B cell (primary cell): ENCODE data around the gene ARG1.

ENCODE experiments used
- CTCF ChIP-seq: fragments of 200-600 bp; IDR thresholded peaks from one replicate; pipeline ENCODE4 v1.8.0; 2022; ENCODE audit warnings: antibody characterized with exemption, mild to moderate bottlenecking
- EZH2 ChIP-seq: IDR thresholded peaks from 2 replicates; pipeline ENCODE4 v1.6.1; 2012; ENCODE audit warnings: borderline replicate concordance, low read depth, mild to moderate bottlenecking, moderate library complexity, low read length; ENCODE audit not compliant: insufficient read depth, poor library complexity, severe bottlenecking

GRCh38 chr6:131613296-131613925 is 40.4 kb downstream of the ARG1 start:
- no peak for TF ChIP-seq CTCF
- TF ChIP-seq EZH2, result no peak
